Activated T-cell treated with anti-CD3 and anti-CD28 coated beads, Interleukin-2, amount 50 U/mL, for 1 hour (primary cell): ENCODE results near the gene PPP2R2B.
"Not testable (repeated sequence)": the region's sequence is repeated elsewhere in the genome, so short reads cannot be mapped to it uniquely, and the experiment has no call there.

Source experiments
- DNase-seq: peaks from one replicate; pipeline ENCODE4 v3.0.0-alpha.2; 2020

PPP2R2B gene

DNA sequence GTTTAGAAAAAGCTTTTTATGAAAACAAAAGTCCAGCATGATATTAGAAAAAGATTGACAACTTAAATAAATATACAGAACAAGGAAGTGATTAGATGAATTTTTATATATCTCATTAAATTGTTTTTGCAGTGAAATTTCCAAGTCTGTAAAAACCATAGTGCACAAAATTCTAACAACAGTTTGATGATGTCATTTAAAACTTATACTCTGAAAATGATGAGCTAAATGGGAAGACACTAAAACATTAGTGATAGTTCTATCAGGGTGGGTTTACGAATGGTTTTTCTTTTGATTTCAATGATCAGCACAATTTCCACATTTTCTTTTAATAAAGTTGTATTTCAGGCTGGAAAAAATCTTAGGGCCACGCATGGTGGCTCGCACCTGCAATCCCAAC, 236.1 kb downstream of the PPP2R2B start:
- no peak for DNase-seq

DNA sequence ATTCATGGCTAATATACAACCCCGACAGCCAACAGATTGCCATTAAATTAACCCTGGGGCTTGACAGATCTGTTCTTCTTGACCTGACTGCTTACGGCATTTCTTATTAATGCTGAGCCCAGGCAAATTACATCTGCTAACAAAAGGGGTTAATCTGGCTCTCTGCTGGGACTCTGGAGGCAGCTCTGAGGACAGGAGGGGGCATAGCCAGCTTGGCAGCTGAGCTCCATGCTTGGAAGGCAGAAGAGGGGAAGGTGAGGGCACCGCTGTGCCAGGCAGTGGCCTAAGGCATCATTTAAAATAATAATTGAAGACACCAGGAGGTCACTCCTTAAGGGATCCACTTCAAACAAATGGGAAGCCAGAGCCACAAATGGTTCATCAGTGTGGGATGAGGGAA, 236.6 kb downstream of the PPP2R2B start:
- DNase-seq, result no peak

GRCh38 chr5:146640285-146640896, 238.2 kb downstream of the PPP2R2B start:
- no peak for DNase-seq

DNA sequence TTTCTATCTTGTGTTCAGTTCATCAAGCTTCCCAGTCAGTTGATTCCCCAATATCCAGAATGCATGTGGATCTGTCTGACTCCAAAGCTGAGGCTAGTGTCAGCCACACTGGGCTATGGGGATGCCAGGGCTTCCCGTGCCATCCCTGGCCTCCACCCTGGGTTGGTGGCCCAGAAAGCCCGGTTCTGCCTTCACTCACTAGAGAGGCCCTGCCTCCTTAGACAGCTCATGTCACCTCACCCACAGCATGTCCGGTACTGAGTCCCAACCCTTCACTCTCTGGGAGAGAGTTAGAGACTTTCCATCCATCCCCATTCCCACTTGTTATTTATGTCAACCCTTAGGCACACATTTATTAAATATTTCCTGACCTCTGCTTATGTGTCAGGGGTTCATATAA, 243.1 kb downstream of the PPP2R2B start:
- DNase-seq, result no peak

DNA sequence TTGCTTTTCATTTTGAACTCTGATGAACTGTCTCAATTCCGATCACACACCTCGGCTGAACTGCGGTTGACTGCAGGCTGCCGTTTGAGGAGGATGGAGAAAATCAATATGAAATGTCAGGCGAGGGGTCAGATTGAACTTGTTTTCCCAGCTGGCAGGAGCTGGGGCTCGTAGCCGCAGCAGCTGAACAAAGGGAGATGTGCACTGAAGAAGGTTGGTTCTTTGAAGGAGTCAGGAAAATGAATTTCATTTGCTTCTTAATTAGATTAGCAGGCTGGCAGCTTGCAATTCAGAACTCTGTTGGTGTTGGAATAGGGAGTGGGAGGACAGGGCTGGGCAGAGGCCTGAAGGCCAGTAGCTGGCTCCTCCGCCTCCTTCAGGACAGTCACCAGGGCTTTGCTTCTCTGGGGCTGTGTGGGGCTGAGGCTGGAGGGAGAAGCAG, 245.2 kb downstream of the PPP2R2B start:
- DNase-seq, result no peak

GRCh38 chr5:146632620-146633322, 245.8 kb downstream of the PPP2R2B start:
- no peak for DNase-seq

DNA sequence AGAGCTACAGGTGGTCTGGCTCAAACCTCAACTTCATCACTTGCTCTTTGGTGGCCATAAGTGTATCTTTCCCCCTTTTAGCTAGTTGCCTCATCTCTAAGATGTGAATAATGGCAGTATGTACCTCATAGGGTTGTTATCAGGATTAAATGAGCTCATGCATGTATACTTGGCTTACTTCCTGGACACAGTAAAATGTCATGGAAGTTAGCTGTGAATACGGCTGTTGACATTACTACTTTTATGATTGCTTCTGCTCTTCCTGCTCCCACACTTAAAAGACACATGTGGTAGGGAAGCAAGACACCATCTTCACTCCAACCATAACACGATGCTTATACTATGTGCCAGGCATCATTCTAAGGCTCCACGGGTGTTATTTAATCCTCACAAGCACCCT, 248.1 kb downstream of the PPP2R2B start:
- DNase-seq, result no peak

DNA sequence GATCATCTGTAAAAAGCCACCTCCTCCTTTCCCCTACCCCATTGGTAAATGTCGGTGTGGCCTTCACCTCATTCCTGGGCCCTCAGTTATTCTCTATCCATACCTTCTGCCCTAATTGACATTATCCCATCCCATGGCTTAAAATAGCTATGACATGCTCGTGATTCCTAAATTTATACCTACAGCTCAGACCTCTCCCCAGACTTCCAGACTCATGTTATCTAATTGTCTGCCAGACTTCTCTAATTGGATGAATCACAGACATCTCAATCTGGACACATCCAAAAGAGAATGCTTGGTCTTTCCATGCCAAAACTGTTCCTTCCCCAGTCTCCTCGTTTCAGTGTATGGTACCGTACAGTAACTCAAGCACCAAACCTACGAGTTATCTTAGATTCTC, 249.6 kb downstream of the PPP2R2B start:
- no peak for DNase-seq

- DNase-seq, result no peak
Measured at GRCh38 chr5:146626936-146627335, 251.6 kb downstream of the PPP2R2B start.

GRCh38 chr5:146624179-146624578, 254.4 kb downstream of the PPP2R2B start:
- DNase-seq, result no peak

DNA sequence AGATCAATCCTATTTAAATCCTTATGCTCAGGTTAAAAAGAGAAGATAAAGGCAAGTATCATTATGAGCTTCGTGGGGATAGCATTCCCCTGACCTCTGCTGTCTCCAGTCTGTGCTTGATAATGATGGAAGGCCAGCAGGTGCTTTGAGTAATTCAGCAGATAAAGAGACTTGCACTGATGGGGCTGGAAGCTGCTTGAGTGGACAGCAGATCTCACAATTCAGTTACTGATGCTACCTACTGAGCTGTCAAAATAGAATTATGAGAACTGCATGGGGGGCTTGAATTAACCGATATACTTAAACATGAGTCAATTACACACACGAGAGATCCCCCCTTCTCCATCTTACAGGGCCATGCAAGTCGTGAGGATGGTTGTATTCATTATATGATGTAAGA, 254.9 kb downstream of the PPP2R2B start:
- DNase-seq, result no peak

DNA sequence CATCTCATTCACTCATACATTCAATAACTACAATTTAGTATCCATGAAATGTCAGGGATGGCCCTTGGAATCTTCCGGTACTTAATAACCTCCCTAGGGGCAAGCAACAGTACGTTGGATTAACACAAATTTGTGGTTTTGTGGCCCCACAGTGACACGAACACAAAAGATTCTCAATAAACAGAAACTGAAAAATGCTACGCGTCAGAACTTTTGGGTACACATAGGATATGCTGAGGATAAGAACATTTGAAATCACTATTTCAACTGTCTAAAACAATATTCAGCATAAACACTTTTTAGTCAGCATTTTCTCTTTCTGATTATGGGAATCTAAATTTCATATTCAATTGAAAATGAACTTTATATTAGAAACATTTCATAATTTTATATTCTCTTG, 255.5 kb downstream of the PPP2R2B start:
- DNase-seq, result no peak

- no peak for DNase-seq
Measured at GRCh38 chr5:146622391-146622790, 256.2 kb downstream of the PPP2R2B start.

GRCh38 chr5:146620669-146621051, 257.9 kb downstream of the PPP2R2B start:
- no peak for DNase-seq

DNA sequence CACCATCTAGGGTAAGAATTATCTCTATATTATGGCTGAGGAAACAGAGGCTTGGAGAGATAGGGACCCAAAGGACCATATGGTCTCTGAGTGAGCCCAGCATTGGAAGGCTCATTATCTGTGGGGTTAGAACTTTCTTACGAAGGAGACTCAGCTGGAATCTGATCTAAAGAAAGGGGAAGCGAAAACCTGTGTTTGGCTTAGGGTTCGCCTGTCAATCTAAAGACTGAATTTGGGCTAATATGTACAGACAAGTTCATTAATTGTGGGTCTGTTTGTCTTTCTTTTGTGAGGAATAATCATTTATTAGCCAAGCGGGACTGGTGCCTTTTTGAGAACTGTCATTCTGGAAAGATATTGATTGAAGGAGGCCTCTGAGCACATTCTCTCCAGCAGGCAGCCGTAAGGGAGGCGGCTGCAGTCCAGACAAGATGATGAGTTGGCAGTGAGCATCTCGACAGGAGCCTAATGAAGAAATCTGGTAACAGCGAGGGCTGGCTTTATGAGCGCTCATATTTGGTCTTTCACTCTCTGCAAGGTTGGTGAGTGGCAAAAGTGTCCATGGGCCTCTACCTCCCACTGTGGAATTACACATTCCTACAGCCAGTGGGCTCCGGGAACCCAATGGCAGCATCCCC, 258.4 kb downstream of the PPP2R2B start:
- DNase-seq, result no peak

DNA sequence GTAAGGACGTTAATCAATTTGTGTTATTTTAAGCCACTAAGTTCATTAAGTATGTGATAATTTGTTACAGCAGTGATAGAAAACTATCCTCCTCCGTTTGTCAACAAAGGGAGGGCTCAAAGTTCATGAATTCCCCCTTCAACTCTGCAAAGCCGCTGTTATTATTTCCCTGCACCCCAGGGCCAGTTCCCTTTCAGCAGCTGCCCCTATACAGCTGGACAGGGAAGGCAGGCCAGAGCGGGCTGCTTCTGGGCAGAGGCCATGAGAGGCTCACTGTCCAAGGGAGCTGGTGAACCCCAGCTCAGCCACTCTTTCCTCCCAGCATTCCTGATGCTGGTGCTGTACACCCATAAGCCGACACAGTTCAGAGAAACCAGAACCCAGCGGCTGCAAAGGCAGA, 260.1 kb downstream of the PPP2R2B start:
- DNase-seq, result no peak

- not testable (repeated sequence) for DNase-seq
Measured at GRCh38 chr5:146609731-146610130, 268.8 kb downstream of the PPP2R2B start.

- no peak for DNase-seq
Measured at GRCh38 chr5:146607659-146608332, 270.8 kb downstream of the PPP2R2B start.

DNA sequence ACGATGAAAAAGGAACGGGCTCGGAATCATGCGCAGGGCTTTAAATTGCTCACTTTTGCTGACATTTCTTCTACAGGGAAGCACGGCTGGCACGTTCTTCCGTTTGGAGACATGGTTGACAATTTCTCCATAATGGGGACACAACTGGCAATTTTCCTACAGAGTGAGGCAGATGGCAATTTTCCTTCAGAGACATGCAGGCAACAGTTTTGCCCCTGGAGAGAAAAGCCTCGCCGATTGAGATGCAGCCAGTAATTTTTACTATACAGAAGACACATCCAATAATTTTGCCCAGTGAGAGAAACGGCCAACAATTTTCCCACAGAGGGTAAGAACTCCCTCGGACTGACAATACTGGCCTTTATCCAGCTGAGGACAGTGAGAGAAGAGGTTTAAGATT, 271.7 kb downstream of the PPP2R2B start:
- DNase-seq, result no peak

DNA sequence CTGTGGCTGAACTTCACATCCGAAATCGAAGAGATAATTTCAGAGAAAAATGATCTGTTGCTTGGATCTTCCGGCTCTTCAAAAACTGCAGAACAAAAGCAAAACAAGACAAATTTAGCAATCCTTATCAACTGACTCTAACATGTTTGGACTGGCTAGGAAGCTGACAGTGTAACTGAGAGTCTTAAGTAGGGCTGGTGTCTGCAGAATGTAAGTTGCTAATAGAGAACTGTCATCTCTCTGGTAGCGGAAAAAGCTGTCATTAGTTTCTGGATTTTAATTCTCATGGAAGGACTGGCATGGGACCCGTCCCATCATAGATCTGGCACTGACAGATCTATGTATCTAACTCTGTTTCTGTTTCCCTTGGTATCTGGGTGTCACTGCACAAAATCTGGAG, 278.2 kb downstream of the PPP2R2B start:
- no peak for DNase-seq

GRCh38 chr5:146599261-146599660, 279.3 kb downstream of the PPP2R2B start:
- DNase-seq, result no peak

DNA sequence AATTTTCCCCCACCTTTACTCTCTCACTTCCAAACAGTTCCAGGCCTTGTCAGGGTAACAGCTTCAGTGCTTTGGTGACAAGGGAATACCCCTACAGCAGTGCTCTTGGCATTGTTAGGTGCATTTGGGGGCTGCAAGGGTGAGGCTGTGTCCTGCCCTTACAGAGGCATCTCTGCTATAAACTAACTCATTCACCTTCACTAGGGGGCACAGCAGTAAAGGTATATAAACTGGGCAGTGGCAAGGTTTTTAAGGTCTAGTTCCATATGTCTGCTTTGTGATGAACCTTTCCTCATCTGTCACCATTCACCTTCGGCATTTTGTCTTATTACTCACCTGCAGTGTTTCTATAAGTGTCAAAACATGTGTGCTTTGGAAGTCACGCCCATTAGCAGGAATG, 283.5 kb downstream of the PPP2R2B start:
- no peak for DNase-seq

DNA sequence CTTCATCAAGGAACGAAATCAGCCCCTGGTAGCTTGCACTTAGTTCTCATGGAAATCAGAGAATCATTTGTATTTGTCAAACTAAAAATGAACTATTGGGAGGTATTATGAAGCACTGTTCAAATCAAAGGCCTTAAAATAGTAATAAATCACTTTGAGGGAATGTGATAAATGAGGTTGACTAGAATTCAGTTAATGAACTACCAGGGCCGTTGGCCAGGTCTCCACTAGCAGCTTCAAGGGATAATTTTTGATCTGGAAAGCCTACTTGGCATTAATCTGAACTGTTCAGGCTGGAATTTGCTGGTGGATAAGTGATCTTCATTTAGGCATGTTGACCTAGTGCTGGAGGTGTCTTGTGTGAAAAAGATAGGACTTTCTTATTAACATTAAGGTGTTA, 286.2 kb downstream of the PPP2R2B start:
- DNase-seq, result no peak

GRCh38 chr5:146589028-146589345, 289.6 kb downstream of the PPP2R2B start:
- DNase-seq, result no peak
